WTC11 (cell line): ENCODE results near the gene ACVR1. TPM values are rescaled to one million over a fixed set of nuclear protein-coding genes. Genes with fewer than 3 reads are reported as not detected.

Experiments
- ATAC-seq: fragments of 200-7000 bp; cut with Tn5 transposase; 2 replicates; pipeline ENCODE4 v1.10.0; 2021; ENCODE audit warnings: mild to moderate bottlenecking, moderate library complexity
- CTCF ChIA-PET: fragments of 300-600 bp; sonication (Branson Sonifier 250); formaldehyde crosslinking; loops from one replicate; lab custom pipeline; 2021; ENCODE audit warnings: antibody characterized with exemption; lab: Charles Lee
- POLR2A ChIA-PET: fragments of 350-600 bp; sonication (Branson Sonifier 250); formaldehyde crosslinking; loops from one replicate; lab custom pipeline; 2021; ENCODE audit warnings: antibody characterized with exemption; lab: Charles Lee
- DNase-seq: peaks from one replicate; pipeline ENCODE4 v3.0.0; 2021; ENCODE audit warnings: low spot score
- H3K27ac Mint-ChIP-seq: 2 replicates; pipeline ENCODE4 v1.8.0; 2021; ENCODE audit warnings: mixed read lengths
- H3K27me3 Mint-ChIP-seq: 2 replicates; pipeline ENCODE4 v1.8.0; 2021; ENCODE audit warnings: low read depth, mild to moderate bottlenecking, moderate library complexity, mixed read lengths
- H3K36me3 Mint-ChIP-seq: 2 replicates; pipeline ENCODE4 v1.8.0; 2021; ENCODE audit warnings: mixed read lengths
- H3K4me1 Mint-ChIP-seq: 2 replicates; pipeline ENCODE4 v1.8.0; 2022; ENCODE audit warnings: mixed read lengths
- H3K4me3 Mint-ChIP-seq: 2 replicates; pipeline ENCODE4 v1.8.0; 2021; ENCODE audit warnings: mild to moderate bottlenecking, moderate library complexity, mixed read lengths
- H3K9me3 Mint-ChIP-seq: 2 replicates; pipeline ENCODE4 v1.8.0; 2021; ENCODE audit warnings: mixed read lengths
- CDX4 ChIP-seq: fragments of 250-450 bp; sonication (Bioruptor Pico); IDR thresholded peaks from 2 replicates; pipeline ENCODE4 v1.9.0; 2021; ENCODE audit warnings: moderate library complexity, mild to moderate bottlenecking, inconsistent platforms, borderline replicate concordance
- E2F5 ChIP-seq: sonication (generic); formaldehyde crosslinking; IDR thresholded peaks from 2 replicates; pipeline ENCODE4 v1.8.1; 2022; ENCODE audit warnings: mild to moderate bottlenecking, moderate library complexity, missing genetic modification reagents
- ERG ChIP-seq: fragments of 250-450 bp; sonication (Bioruptor Pico); IDR thresholded peaks from 2 replicates; pipeline ENCODE4 v1.8.0; 2021; ENCODE audit warnings: mild to moderate bottlenecking
- ETV6 ChIP-seq: sonication (generic); formaldehyde crosslinking; IDR thresholded peaks from 2 replicates; pipeline ENCODE4 v1.8.1; 2022; ENCODE audit warnings: mild to moderate bottlenecking, missing genetic modification reagents
- FOXP1 ChIP-seq: sonication (generic); formaldehyde crosslinking; IDR thresholded peaks from 2 replicates; pipeline ENCODE4 v1.8.0; 2022; ENCODE audit warnings: missing genetic modification reagents, mild to moderate bottlenecking, moderate library complexity, borderline replicate concordance
- HMGXB4 ChIP-seq: sonication (generic); formaldehyde crosslinking; IDR thresholded peaks from 2 replicates; pipeline ENCODE4 v1.8.1; 2023; ENCODE audit warnings: mild to moderate bottlenecking, moderate library complexity, missing genetic modification reagents
- OVOL2 ChIP-seq: fragments of 250-450 bp; sonication (Bioruptor Pico); IDR thresholded peaks from 2 replicates; pipeline ENCODE4 v1.9.0; 2021; ENCODE audit warnings: mild to moderate bottlenecking, borderline replicate concordance
- TEAD4 ChIP-seq: sonication (generic); formaldehyde crosslinking; IDR thresholded peaks from 2 replicates; pipeline ENCODE4 v1.8.0; 2022; ENCODE audit warnings: mild to moderate bottlenecking, missing genetic modification reagents
- ZNF281 ChIP-seq: sonication (generic); formaldehyde crosslinking; IDR thresholded peaks from 2 replicates; pipeline ENCODE4 v1.8.0; 2023; ENCODE audit warnings: mild to moderate bottlenecking, missing genetic modification reagents
- ZNF396 ChIP-seq: fragments of 250-450 bp; sonication (Bioruptor Pico); IDR thresholded peaks from 2 replicates; pipeline ENCODE4 v1.8.0; 2021; ENCODE audit warnings: mild to moderate bottlenecking, moderate library complexity, borderline replicate concordance
- ZNF416 ChIP-seq: fragments of 250-450 bp; sonication (Bioruptor Pico); IDR thresholded peaks from 2 replicates; pipeline ENCODE4 v1.9.0; 2021; ENCODE audit warnings: mild to moderate bottlenecking, inconsistent platforms
- total RNA-seq: library from RNA; stranded (reverse); gene quantifications from 3 replicates; pipeline ENCODE4 v1.2.3, GENCODE V29; 2021
- TF ChIP-seq, protein P1 (sequence below): fragments of 250-450 bp; sonication (Bioruptor Pico); IDR thresholded peaks from 2 replicates; pipeline ENCODE4 v1.9.0; 2021; ENCODE audit warnings: mild to moderate bottlenecking, borderline replicate concordance
- TF ChIP-seq, protein P2 (sequence below): fragments of 200-600 bp; IDR thresholded peaks from 2 replicates; pipeline ENCODE4 v1.8.0; 2022; ENCODE audit warnings: antibody characterized with exemption
- TF ChIP-seq, protein P3 (sequence below): sonication (generic); formaldehyde crosslinking; IDR thresholded peaks from 2 replicates; pipeline ENCODE4 v1.8.1; 2022; ENCODE audit warnings: low read depth, missing genetic modification reagents, borderline replicate concordance
- TF ChIP-seq, protein P4 (sequence below): sonication (generic); formaldehyde crosslinking; conservative IDR thresholded peaks from 2 replicates; pipeline ENCODE4 v1.8.1; 2023; ENCODE audit warnings: mild to moderate bottlenecking, low read depth, missing genetic modification reagents, moderate library complexity

The ACVR1 gene
- total RNA-seq, 1 experiment from 2014 or later, result 19.2 TPM

- H3K27ac Mint-ChIP-seq, result no peak overlapping the region
- no peak overlapping the region for H3K4me3 Mint-ChIP-seq
- ChIA-PET CTCF (interaction anchor here (1.1 kb wide), 1 partner anchor 127 kb away, joined by 3 read pairs; no protein-coding TSS in a partner anchor), POLR2A (no interaction called here)
- H3K9me3 Mint-ChIP-seq, result peaks cover 18% of the 10 kb centered on the region
- peaks cover 7% of the 10 kb centered on the region; the same call in 1 of the 2 replicates for H3K36me3 Mint-ChIP-seq
- no peaks in the 10 kb centered on the region for H3K4me1 Mint-ChIP-seq
- no peak for DNase-seq
- H3K27me3 Mint-ChIP-seq, result peaks cover 82% of the 10 kb centered on the region
- no peak for ATAC-seq
- no peak for TF ChIP-seq HMGXB4 (CRISPR knock-in tag)
- TF ChIP-seq, protein P1, sequence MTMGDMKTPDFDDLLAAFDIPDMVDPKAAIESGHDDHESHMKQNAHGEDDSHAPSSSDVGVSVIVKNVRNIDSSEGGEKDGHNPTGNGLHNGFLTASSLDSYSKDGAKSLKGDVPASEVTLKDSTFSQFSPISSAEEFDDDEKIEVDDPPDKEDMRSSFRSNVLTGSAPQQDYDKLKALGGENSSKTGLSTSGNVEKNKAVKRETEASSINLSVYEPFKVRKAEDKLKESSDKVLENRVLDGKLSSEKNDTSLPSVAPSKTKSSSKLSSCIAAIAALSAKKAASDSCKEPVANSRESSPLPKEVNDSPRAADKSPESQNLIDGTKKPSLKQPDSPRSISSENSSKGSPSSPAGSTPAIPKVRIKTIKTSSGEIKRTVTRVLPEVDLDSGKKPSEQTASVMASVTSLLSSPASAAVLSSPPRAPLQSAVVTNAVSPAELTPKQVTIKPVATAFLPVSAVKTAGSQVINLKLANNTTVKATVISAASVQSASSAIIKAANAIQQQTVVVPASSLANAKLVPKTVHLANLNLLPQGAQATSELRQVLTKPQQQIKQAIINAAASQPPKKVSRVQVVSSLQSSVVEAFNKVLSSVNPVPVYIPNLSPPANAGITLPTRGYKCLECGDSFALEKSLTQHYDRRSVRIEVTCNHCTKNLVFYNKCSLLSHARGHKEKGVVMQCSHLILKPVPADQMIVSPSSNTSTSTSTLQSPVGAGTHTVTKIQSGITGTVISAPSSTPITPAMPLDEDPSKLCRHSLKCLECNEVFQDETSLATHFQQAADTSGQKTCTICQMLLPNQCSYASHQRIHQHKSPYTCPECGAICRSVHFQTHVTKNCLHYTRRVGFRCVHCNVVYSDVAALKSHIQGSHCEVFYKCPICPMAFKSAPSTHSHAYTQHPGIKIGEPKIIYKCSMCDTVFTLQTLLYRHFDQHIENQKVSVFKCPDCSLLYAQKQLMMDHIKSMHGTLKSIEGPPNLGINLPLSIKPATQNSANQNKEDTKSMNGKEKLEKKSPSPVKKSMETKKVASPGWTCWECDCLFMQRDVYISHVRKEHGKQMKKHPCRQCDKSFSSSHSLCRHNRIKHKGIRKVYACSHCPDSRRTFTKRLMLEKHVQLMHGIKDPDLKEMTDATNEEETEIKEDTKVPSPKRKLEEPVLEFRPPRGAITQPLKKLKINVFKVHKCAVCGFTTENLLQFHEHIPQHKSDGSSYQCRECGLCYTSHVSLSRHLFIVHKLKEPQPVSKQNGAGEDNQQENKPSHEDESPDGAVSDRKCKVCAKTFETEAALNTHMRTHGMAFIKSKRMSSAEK (CRISPR knock-in tag), result no peak
- TF ChIP-seq CDX4, result no peak
- TF ChIP-seq ZNF416 (CRISPR knock-in tag), result no peak
- TF ChIP-seq, protein P2, sequence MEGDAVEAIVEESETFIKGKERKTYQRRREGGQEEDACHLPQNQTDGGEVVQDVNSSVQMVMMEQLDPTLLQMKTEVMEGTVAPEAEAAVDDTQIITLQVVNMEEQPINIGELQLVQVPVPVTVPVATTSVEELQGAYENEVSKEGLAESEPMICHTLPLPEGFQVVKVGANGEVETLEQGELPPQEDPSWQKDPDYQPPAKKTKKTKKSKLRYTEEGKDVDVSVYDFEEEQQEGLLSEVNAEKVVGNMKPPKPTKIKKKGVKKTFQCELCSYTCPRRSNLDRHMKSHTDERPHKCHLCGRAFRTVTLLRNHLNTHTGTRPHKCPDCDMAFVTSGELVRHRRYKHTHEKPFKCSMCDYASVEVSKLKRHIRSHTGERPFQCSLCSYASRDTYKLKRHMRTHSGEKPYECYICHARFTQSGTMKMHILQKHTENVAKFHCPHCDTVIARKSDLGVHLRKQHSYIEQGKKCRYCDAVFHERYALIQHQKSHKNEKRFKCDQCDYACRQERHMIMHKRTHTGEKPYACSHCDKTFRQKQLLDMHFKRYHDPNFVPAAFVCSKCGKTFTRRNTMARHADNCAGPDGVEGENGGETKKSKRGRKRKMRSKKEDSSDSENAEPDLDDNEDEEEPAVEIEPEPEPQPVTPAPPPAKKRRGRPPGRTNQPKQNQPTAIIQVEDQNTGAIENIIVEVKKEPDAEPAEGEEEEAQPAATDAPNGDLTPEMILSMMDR, result no peak
- no peak for TF ChIP-seq FOXP1 (CRISPR knock-in tag)
- TF ChIP-seq OVOL2 (CRISPR knock-in tag), result no peak
- TF ChIP-seq, protein P3, sequence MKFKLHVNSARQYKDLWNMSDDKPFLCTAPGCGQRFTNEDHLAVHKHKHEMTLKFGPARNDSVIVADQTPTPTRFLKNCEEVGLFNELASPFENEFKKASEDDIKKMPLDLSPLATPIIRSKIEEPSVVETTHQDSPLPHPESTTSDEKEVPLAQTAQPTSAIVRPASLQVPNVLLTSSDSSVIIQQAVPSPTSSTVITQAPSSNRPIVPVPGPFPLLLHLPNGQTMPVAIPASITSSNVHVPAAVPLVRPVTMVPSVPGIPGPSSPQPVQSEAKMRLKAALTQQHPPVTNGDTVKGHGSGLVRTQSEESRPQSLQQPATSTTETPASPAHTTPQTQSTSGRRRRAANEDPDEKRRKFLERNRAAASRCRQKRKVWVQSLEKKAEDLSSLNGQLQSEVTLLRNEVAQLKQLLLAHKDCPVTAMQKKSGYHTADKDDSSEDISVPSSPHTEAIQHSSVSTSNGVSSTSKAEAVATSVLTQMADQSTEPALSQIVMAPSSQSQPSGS (CRISPR knock-in tag), result no peak
- TF ChIP-seq ETV6 (CRISPR knock-in tag), result no peak
- no peak for TF ChIP-seq E2F5 (CRISPR knock-in tag)
- TF ChIP-seq ZNF396 (CRISPR knock-in tag), result no peak
- TF ChIP-seq, protein P4, sequence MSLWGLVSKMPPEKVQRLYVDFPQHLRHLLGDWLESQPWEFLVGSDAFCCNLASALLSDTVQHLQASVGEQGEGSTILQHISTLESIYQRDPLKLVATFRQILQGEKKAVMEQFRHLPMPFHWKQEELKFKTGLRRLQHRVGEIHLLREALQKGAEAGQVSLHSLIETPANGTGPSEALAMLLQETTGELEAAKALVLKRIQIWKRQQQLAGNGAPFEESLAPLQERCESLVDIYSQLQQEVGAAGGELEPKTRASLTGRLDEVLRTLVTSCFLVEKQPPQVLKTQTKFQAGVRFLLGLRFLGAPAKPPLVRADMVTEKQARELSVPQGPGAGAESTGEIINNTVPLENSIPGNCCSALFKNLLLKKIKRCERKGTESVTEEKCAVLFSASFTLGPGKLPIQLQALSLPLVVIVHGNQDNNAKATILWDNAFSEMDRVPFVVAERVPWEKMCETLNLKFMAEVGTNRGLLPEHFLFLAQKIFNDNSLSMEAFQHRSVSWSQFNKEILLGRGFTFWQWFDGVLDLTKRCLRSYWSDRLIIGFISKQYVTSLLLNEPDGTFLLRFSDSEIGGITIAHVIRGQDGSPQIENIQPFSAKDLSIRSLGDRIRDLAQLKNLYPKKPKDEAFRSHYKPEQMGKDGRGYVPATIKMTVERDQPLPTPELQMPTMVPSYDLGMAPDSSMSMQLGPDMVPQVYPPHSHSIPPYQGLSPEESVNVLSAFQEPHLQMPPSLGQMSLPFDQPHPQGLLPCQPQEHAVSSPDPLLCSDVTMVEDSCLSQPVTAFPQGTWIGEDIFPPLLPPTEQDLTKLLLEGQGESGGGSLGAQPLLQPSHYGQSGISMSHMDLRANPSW (CRISPR knock-in tag), result no peak
- TF ChIP-seq ZNF281, result no peak
- no peak for TF ChIP-seq ERG (CRISPR knock-in tag)
- no peak for TF ChIP-seq TEAD4 (CRISPR knock-in tag)
Observed at GRCh38 chr2:157699806-157700205, 176.3 kb downstream of the ACVR1 start.
